GM08714 (cell line): ENCODE measurements around the gene ADCY7.

Experiments used
- H3K4me3 ChIP-seq: fragments of 200-500 bp; sonication (Bioruptor generic); 2 replicates; pipeline ENCODE4 v1.5.1; 2014; ENCODE audit warnings: mild to moderate bottlenecking, low read length, inconsistent platforms
- ZNF274 ChIP-seq: IDR thresholded peaks from 2 replicates; pipeline ENCODE4 v1.6.1; 2012; ENCODE audit warnings: mild to moderate bottlenecking, low read depth, low read length

Gene ADCY7

GRCh38 chr16:50298591-50299507 is 32.5 kb downstream of the ADCY7 start:
- no peak for TF ChIP-seq ZNF274
- no peak overlapping the region for H3K4me3 ChIP-seq

DNA sequence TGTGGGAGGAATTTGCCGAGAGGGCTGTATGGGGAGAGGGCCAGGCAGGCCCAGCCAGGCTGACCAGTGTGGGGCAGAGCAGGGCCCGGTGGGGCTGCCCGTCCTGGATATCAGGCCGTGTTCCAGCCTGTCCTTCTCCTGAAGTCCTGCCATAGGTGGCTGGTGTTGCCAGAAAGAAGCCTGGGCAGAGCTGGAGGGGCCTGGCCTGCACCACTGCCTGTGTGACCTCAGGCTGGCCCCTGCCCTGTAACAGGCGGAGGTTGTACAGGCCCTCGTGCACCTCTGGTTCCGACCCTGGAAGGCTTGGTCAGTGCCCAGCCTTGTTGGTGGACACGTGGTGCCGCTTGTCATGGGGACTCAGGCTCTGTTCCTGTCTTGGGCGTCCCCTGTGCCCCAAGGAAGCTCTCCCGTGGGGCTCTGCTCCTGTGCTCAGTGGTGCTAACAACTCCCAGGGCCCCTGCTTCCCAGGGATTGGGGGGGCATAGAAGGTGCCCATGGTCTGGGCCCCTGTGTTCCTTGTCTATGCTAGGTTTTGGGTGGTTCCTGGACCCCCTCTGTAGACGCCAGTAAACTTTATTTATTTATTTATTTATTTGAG is 33.3 kb downstream of the ADCY7 start:
- no peak for TF ChIP-seq ZNF274
- no peak overlapping the region for H3K4me3 ChIP-seq

DNA sequence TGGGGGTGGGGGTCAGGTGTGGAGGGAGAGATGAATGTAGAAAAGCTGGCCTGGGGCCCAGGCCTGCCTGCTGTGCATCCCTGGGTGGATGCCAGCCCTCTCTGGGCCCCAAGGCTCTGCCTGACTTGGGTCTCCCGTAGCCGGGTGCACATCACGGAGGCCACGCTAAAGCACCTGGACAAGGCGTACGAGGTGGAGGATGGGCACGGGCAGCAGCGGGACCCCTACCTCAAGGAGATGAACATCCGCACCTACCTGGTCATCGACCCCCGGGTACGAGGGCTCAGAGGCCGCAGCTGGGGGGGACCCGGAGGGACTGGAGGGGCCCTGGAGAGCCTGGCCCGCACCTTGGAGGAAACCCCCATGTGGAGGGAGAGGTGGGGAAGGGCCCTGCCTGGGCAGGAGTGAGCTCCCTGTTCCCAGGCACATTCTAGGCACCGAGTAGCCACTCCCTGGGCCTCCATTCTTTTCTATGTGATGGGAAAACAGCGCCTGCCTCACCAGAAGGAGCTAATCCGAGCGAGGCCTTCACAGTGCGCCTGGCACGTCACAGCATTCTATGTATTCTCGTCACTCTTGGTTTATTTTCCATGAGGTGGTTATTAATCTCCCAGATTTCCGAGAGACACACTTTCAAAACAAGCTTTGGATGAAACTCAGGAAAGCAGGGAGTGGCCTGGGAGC is 34.7 kb downstream of the ADCY7 start:
- no peak for TF ChIP-seq ZNF274
- no peak overlapping the region for H3K4me3 ChIP-seq

- TF ChIP-seq ZNF274 = no peak
- H3K4me3 ChIP-seq = no peak overlapping the region
These were observed 35.5 kb downstream of the ADCY7 start for GRCh38 chr16:50301626-50302471.

- no peak overlapping the region for H3K4me3 ChIP-seq
- TF ChIP-seq ZNF274 = no peak
These were observed 36.2 kb downstream of the ADCY7 start for GRCh38 chr16:50302472-50303005.

DNA sequence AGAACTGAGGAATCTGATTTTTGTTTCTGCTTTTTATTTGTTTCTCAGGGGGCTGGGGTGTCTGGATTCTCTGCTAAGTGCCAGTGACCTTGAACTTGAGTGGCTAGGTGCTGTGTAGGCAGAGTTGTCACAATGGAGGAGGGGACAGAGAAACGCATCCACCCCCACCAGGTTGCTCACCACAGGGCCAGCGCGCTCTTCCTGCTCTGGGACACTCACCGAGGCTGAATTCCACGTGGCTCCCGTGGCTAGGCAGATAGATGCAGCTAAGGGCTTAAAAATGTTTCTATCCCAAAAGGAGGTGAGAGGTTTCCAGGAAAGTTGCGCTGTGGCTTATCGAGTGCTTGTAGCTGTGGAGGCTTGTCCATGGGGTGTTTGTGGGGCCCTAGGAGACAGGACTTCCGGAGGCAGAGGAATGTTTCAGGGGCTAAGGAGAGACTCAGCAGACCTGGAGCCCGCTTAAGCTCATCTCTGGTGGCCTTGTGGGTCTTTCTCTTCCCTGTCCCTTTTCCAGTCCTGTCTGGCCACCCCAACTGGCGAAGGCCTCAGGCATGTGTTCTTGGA is 36.8 kb downstream of the ADCY7 start:
- H3K4me3 ChIP-seq = no peak overlapping the region
- TF ChIP-seq ZNF274 = no peak

DNA sequence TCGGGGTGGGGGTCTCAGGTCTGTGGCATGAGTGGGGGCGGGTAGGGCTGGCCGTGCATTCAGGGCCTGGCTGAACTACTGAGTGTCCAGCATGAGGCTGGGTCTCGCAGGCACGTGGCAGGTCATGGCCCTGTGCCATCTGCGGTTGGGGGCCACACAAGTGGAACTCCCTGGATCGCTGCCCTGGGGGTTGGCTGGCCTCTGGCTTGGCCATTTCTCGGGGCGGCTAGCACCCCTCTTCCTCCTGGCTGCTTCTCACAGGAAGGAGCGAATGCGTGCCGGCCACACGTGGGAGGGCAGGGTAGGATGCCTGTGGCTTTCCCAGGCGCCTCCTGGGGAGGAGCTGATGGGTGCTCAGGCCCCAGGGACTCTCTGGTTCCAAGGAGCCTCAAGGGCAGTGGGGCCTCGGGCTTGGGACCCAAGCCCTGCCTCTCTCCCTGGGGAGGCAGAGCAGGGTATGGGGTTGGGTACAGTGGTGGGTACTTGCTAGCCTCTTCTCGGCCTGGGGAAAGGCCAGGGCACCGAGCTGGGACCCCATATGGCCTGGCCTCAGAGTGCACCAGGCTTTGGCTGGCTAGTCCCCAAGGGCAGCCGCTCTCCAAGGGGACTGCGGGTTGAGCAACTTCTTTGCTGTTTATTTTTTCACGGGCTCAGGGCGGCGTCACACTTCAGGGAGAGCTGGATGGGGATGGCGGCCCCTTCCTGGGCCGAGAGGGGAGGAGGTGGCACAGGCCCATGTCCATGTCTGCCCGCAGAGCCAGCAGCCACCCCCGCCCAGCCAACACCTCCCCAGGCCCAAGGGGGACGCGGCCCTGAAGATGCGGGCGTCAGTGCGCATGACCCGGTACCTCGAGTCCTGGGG is 37.5 kb downstream of the ADCY7 start:
- TF ChIP-seq ZNF274 = no peak
- no peak overlapping the region for H3K4me3 ChIP-seq

GRCh38 chr16:50304467-50305440 is 38.4 kb downstream of the ADCY7 start:
- no peak overlapping the region for H3K4me3 ChIP-seq
- TF ChIP-seq ZNF274 = no peak

DNA sequence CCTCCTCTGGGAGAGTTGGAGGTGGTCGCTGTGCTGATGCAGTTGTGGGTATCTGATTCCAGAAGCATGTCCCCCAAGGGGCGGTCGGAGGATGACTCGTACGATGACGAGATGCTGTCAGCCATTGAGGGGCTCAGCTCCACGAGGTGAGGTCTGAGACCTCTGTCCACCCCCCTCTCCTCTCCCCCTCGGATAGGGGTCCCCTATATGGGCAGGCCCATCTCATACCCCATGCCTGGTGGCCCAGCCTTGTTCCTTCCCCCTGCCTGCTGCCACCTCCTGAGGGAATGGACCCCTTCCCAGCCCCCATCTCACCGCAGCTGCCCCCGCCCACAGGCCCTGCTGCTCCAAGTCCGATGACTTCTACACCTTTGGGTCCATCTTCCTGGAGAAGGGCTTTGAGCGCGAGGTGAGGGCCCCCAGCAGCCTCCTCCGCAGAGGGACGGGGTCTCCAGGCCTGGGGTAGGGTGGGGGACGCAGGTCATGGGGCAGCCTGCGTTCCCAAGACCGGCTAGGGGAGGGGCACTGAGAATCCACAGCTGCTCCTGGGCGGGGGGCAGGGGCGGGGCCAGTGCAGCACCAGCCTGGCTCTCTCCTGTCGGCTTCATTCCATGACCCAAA is 39.2 kb downstream of the ADCY7 start:
- H3K4me3 ChIP-seq = no peak overlapping the region
- no peak for TF ChIP-seq ZNF274

- TF ChIP-seq ZNF274 = no peak
- H3K4me3 ChIP-seq = no peak overlapping the region
These were observed 39.9 kb downstream of the ADCY7 start for GRCh38 chr16:50306287-50306686.
